IMR-90 (cell line): ENCODE data around the gene IGF1. TPM values are rescaled to one million over a fixed set of nuclear protein-coding genes. Genes with fewer than 3 reads are reported as not detected.

Experiments
- ATAC-seq: fragments of 200-7000 bp; cut with Tn5 transposase; 2 replicates; pipeline ENCODE4 v1.9.1; 2020; ENCODE audit warnings: low read depth, mild to moderate bottlenecking, moderate library complexity
- BruUV-seq: library from RNA; stranded (reverse); fragments of 400-500 nt; replicated peaks from 2 replicates; lab custom pipeline; 2021; lab: Mats Ljungman, UMichigan
- CTCF ChIA-PET: fragments of 300-600 bp; formaldehyde crosslinking; extraction: SDS; loops from one replicate; lab custom pipeline; 2021; ENCODE audit warnings: antibody characterized with exemption; lab: Yijun Ruan, JAX
- POLR2A ChIA-PET: fragments of 300-600 bp; sonication (Branson Sonifier 250); formaldehyde crosslinking; loops from one replicate; lab custom pipeline; 2022; ENCODE audit warnings: antibody characterized with exemption; ENCODE audit not compliant: unreplicated experiment; lab: Charles Lee
- DNase-seq: peaks from one replicate; pipeline ENCODE4 v3.0.0; 2013
- H2AFZ ChIP-seq: replicated peaks from 2 replicates; pipeline ENCODE3; 2013; ENCODE audit warnings: low read length, mild to moderate bottlenecking; ENCODE audit not compliant: poor library complexity
- H2AK5ac ChIP-seq: 2 replicates; pipeline ENCODE4 v1.6.1; 2013; ENCODE audit warnings: low read depth, low read length, inconsistent platforms
- H2AK9ac ChIP-seq: replicated peaks from 2 replicates; pipeline ENCODE3; 2013; ENCODE audit warnings: mild to moderate bottlenecking, low read depth, low read length, moderate library complexity; ENCODE audit not compliant: poor library complexity
- H2BK120ac ChIP-seq: 2 replicates; pipeline ENCODE4 v1.6.1; 2013; ENCODE audit warnings: low read depth, low read length, inconsistent platforms
- H2BK15ac ChIP-seq: 3 replicates; pipeline ENCODE4 v1.6.1; 2013; ENCODE audit warnings: low read depth, low read length, inconsistent platforms
- H2BK20ac ChIP-seq: 2 replicates; pipeline ENCODE4 v1.6.1; 2013; ENCODE audit warnings: low read depth, mild to moderate bottlenecking, inconsistent platforms, low read length, moderate library complexity
- H2BK5ac ChIP-seq: 2 replicates; pipeline ENCODE4 v1.6.1; 2013; ENCODE audit warnings: mild to moderate bottlenecking, low read depth, low read length, inconsistent platforms; ENCODE audit not compliant: poor library complexity, severe bottlenecking
- H3K14ac ChIP-seq: replicated peaks from 2 replicates; pipeline ENCODE4 v1.6.1; 2013; ENCODE audit warnings: low read depth, low read length, inconsistent platforms
- H3K18ac ChIP-seq: 2 replicates; pipeline ENCODE4 v1.6.1; 2013; ENCODE audit warnings: low read depth, low read length, control low read depth
- H3K23ac ChIP-seq: 2 replicates; pipeline ENCODE4 v1.6.1; 2013; ENCODE audit warnings: low read depth, low read length, inconsistent platforms
- H3K27ac ChIP-seq: 2 replicates; pipeline ENCODE4 v1.5.1; 2013; ENCODE audit warnings: mild to moderate bottlenecking, control low read depth, low read length; ENCODE audit not compliant: insufficient read depth
- H3K27me3 ChIP-seq: 2 replicates; pipeline ENCODE4 v1.6.1; 2013; ENCODE audit warnings: low read length; ENCODE audit not compliant: control insufficient read depth, insufficient read depth
- H3K36me3 ChIP-seq: 2 replicates; pipeline ENCODE4 v1.6.1; 2013; ENCODE audit warnings: low read length, mixed read lengths; ENCODE audit not compliant: control insufficient read depth, insufficient read depth
- H3K4ac ChIP-seq: 2 replicates; pipeline ENCODE4 v1.6.1; 2013; ENCODE audit warnings: low read depth, low read length, inconsistent platforms
- H3K4me1 ChIP-seq: 2 replicates; pipeline ENCODE4 v1.6.1; 2013; ENCODE audit warnings: low read length, mixed read lengths; ENCODE audit not compliant: control insufficient read depth, insufficient read depth
- H3K4me2 ChIP-seq: 2 replicates; pipeline ENCODE4 v1.6.1; 2013; ENCODE audit warnings: low read depth, mild to moderate bottlenecking, control low read depth, low read length, moderate library complexity
- H3K4me3 ChIP-seq: 2 replicates; pipeline ENCODE4 v1.5.1; 2013; ENCODE audit warnings: low read depth, mild to moderate bottlenecking, control low read depth, low read length, moderate library complexity; ENCODE audit not compliant: insufficient read depth
- H3K56ac ChIP-seq: 2 replicates; pipeline ENCODE4 v1.6.1; 2013; ENCODE audit warnings: low read length, inconsistent platforms; ENCODE audit not compliant: insufficient read depth; ENCODE audit errors: extremely low read depth
- H3K79me1 ChIP-seq, 2 experiments: 2 replicates each; pipeline ENCODE4 v1.6.1; 2013; ENCODE audit warnings: low read length in 2 of 2, inconsistent platforms in 1 of 2, low read depth in 1 of 2
- H3K9ac ChIP-seq: 2 replicates; pipeline ENCODE4 v1.6.1; 2013; ENCODE audit warnings: low read depth, low read length, control low read depth
- H3K9me1 ChIP-seq: 2 replicates; pipeline ENCODE4 v1.6.1; 2013; ENCODE audit warnings: low read length, inconsistent platforms; ENCODE audit not compliant: insufficient read depth
- H3K9me3 ChIP-seq: 2 replicates; pipeline ENCODE4 v1.6.1; 2013; ENCODE audit warnings: low read length; ENCODE audit not compliant: control insufficient read depth, insufficient read depth
- H4K20me1 ChIP-seq: 2 replicates; pipeline ENCODE4 v1.6.1; 2013; ENCODE audit warnings: low read length, inconsistent platforms; ENCODE audit not compliant: insufficient read depth
- H4K5ac ChIP-seq: 2 replicates; pipeline ENCODE4 v1.6.1; 2013; ENCODE audit warnings: mild to moderate bottlenecking, low read depth, low read length, control low read depth
- H4K8ac ChIP-seq, 2 experiments: 2 replicates each; pipeline ENCODE4 v1.6.1; 2013; ENCODE audit warnings: low read depth in 2 of 2, low read length in 2 of 2, control low read depth in 1 of 2, inconsistent platforms in 1 of 2
- H4K91ac ChIP-seq: 2 replicates; pipeline ENCODE4 v1.6.1; 2013; ENCODE audit warnings: low read depth, low read length, inconsistent platforms; ENCODE audit not compliant: insufficient read depth
- CTCF ChIP-seq: conservative IDR thresholded peaks from 2 replicates; pipeline ENCODE4 v1.5.1; 2012; ENCODE audit warnings: mild to moderate bottlenecking, low read depth, low read length, improper control_type of control experiment
- ELK1 ChIP-seq: fragments of 150-350 bp; IDR thresholded peaks from 2 replicates; pipeline ENCODE4 v1.6.1; 2016; ENCODE audit warnings: low read depth, mild to moderate bottlenecking, low read length, moderate library complexity, borderline replicate concordance
- FOS ChIP-seq: fragments of 150-350 bp; IDR thresholded peaks from 2 replicates; pipeline ENCODE4 v1.6.1; 2016; ENCODE audit warnings: low read depth, low read length
- MAFK ChIP-seq: IDR thresholded peaks from 2 replicates; pipeline ENCODE4 v1.6.1; 2012; ENCODE audit warnings: low read depth, low read length, improper control_type of control experiment
- MXI1 ChIP-seq: IDR thresholded peaks from 2 replicates; pipeline ENCODE4 v1.6.1; 2012; ENCODE audit warnings: low read depth, mild to moderate bottlenecking, low read length, moderate library complexity, borderline replicate concordance
- RCOR1 ChIP-seq: IDR thresholded peaks from 2 replicates; pipeline ENCODE4 v1.6.1; 2012; ENCODE audit warnings: mild to moderate bottlenecking, low read length, improper control_type of control experiment; ENCODE audit not compliant: insufficient replicate concordance
- RFX5 ChIP-seq: IDR thresholded peaks from 2 replicates; pipeline ENCODE4 v1.8.0; 2012; ENCODE audit warnings: low read depth, mild to moderate bottlenecking, low read length, moderate library complexity
- SMC3 ChIP-seq: fragments of 150-350 bp; IDR thresholded peaks from 2 replicates; pipeline ENCODE4 v1.6.1; 2016; ENCODE audit warnings: low read depth, mild to moderate bottlenecking, antibody characterized with exemption, low read length, moderate library complexity
- USF2 ChIP-seq: fragments of 150-350 bp; IDR thresholded peaks from 2 replicates; pipeline ENCODE4 v1.6.1; 2017; ENCODE audit warnings: mild to moderate bottlenecking, antibody characterized with exemption, low read length, low read depth
- dilution Hi-C: fragments of 300-500 bp; cut with HindIII; formaldehyde crosslinking; loops from one replicate; pipeline ENCODE4 v1.14.3; 2018; ENCODE audit warnings: low sequenced_read_pairs; ENCODE audit not compliant: unreplicated experiment
- in situ Hi-C: fragments of 300-500 bp; cut with MboI; formaldehyde crosslinking; loops from 3 replicates; pipeline ENCODE4 v1.14.3; 2019; ENCODE audit warnings: low sequenced_read_pairs, inconsistent platforms, mixed read lengths
- intact Hi-C: fragments of 100-400 bp; cut with micrococcal nuclease; formaldehyde crosslinking; loops from 2 replicates; pipeline ENCODE4 v1.10.0; 2022
- polyA plus RNA-seq, 3 experiments: library from polyadenylated mRNA; depleted of rRNA; stranded (reverse); fragments of >200 nt; gene quantifications; 2 replicates each; pipeline ENCODE4 v1.2.3, GENCODE V29; 2012; ENCODE audit warnings: low replicate concordance in 1 of 3
- total RNA-seq: library from RNA; depleted of rRNA; stranded (reverse); fragments of >200 nt; gene quantifications from 2 replicates; pipeline ENCODE4 v1.2.3, GENCODE V29; 2012

The IGF1 gene
- total and polyA plus RNA-seq, 2 of the 4 experiments (the other 2 are of a cell fraction), result under 0.01 to 0.12 TPM

GRCh38 chr12:102376781-102377180 is 103.6 kb downstream of the IGF1 start:
- Histone ChIP-seq H2AK5ac (no peak overlapping the region), H3K4me2 (no peak overlapping the region), H4K91ac (no peak overlapping the region), H2BK15ac (no peak overlapping the region; the same call in 2 of the 3 replicates), H3K9me1 (no peaks in the 10 kb centered on the region), H3K23ac (no peak overlapping the region), H3K27me3 (no peaks in the 10 kb centered on the region), H3K14ac (no peak overlapping the region), H3K36me3 (no peaks in the 10 kb centered on the region), H3K18ac (no peak overlapping the region), H3K79me1 (no peaks in the 10 kb centered on the region), H3K4ac (no peak overlapping the region), H3K27ac (no peak overlapping the region), H2BK20ac (no peak overlapping the region), H2BK120ac (no peak overlapping the region), H4K5ac (no peak overlapping the region), H3K9ac (no peak overlapping the region), H3K9me3 (no peaks in the 10 kb centered on the region), H2AFZ (no peak overlapping the region), H2AK9ac (no peak overlapping the region), H3K4me1 (peaks cover 4% of the 10 kb centered on the region), H4K20me1 (no peaks in the 10 kb centered on the region), H2BK5ac (no peak overlapping the region), H3K4me3 (no peak overlapping the region), H4K8ac (no peak overlapping the region), H3K56ac (no peak overlapping the region)
- intact Hi-C loops, result no loop called here
- ChIA-PET CTCF (interaction anchor here (0.8 kb wide), 1 partner anchor 10 kb away, joined by 3 read pairs; no protein-coding TSS in a partner anchor), POLR2A (no interaction called here)
- no peak for ATAC-seq
- no TSS peak for BruUV-seq
- TF ChIP-seq RCOR1 (no peak), SMC3 (no peak), USF2 (no peak), MXI1 (no peak), RFX5 (no peak), MAFK (no peak), FOS (no peak), CTCF (no peak), ELK1 (no peak)
- dilution Hi-C loops, result no loop called here
- DNase-seq, result no peak
- in situ Hi-C loops, result no loop called here
